ENCODE measurements around the gene ADAMTS5. TPM values are rescaled to one million over a fixed set of nuclear protein-coding genes. Genes with fewer than 3 reads are reported as not detected.

The ADAMTS5 gene
- total RNA-seq: 2.4 and 3.4 TPM in 2 replicates

GRCh38 chr21:26967062-26967913, at the start of gene ADAMTS5:
TSS of gene ADAMTS5 (minus strand) at chr21:26967088. CDS start at chr21:26966391, 697 bp downstream.
- DNase-seq (ENCODE audit: low read depth): peak; percentile 71
- H3K4me3 ChIP-seq (ENCODE audit: low read depth, low read length): peak within 1 kb of the TSS; percentile 64
- TF ChIP-seq CTCF (conservative IDR thresholded peaks at IDR 0.05; ENCODE audit: low read depth, low read length): no peak

- no peak for TF ChIP-seq CTCF (conservative IDR thresholded peaks at IDR 0.05; ENCODE audit: low read depth, low read length)
- H3K4me3 ChIP-seq (ENCODE audit: low read depth, low read length): no peak overlapping the region
- DNase-seq (ENCODE audit: low read depth): no peak
Measured at GRCh38 chr21:27001526-27001925, 34.6 kb upstream of the ADAMTS5 start.

GRCh38 chr21:26983576-26983975, 16.7 kb upstream of the ADAMTS5 start:
- no peak for TF ChIP-seq CTCF (conservative IDR thresholded peaks at IDR 0.05; ENCODE audit: low read depth, low read length)
- H3K4me3 ChIP-seq (ENCODE audit: low read depth, low read length): no peak overlapping the region
- DNase-seq (ENCODE audit: low read depth): no peak

GRCh38 chr21:26982767-26983166, 15.9 kb upstream of the ADAMTS5 start:
- peak; percentile 56 for DNase-seq (ENCODE audit: low read depth)
- TF ChIP-seq CTCF (conservative IDR thresholded peaks at IDR 0.05; ENCODE audit: low read depth, low read length): no peak
- H3K4me3 ChIP-seq (ENCODE audit: low read depth, low read length): no peak overlapping the region

- H3K4me3 ChIP-seq (ENCODE audit: low read depth, low read length): no peak overlapping the region
- TF ChIP-seq CTCF (conservative IDR thresholded peaks at IDR 0.05; ENCODE audit: low read depth, low read length): no peak
- no peak for DNase-seq (ENCODE audit: low read depth)
Measured at GRCh38 chr21:26977746-26978145, 10.9 kb upstream of the ADAMTS5 start.

GRCh38 chr21:26973226-26973625, 6.3 kb upstream of the ADAMTS5 start:
- TF ChIP-seq CTCF (conservative IDR thresholded peaks at IDR 0.05; ENCODE audit: low read depth, low read length): no peak
- H3K4me3 ChIP-seq (ENCODE audit: low read depth, low read length): no peak overlapping the region
- no peak for DNase-seq (ENCODE audit: low read depth)

- no peak for DNase-seq (ENCODE audit: low read depth)
- no peak overlapping the region for H3K4me3 ChIP-seq (ENCODE audit: low read depth, low read length)
- TF ChIP-seq CTCF (conservative IDR thresholded peaks at IDR 0.05; ENCODE audit: low read depth, low read length): no peak
Measured at GRCh38 chr21:26972192-26972591, 5.3 kb upstream of the ADAMTS5 start.

Data from epithelial cell of proximal tubule (primary cell).